Stomach (tissue), 4 donors: Measurements from ENCODE around the gene RSPH9.

Experiments
- EP300 ChIP-seq: sonication (generic); formaldehyde crosslinking; IDR thresholded peaks from one replicate; pipeline ENCODE4 v1.6.1; 2017; ENCODE audit warnings: antibody characterized with exemption
- POLR2A ChIP-seq, 4 donors: fragments of 450-650 bp; IDR thresholded peaks; one replicate each; pipeline ENCODE4 v1.6.1; 2016; ENCODE audit warnings: antibody characterized with exemption in 4 of 4, control low read depth in 2 of 4, mild to moderate bottlenecking in 1 of 4, moderate library complexity in 1 of 4
- TF ChIP-seq, protein P1 (sequence below), 7 experiments: fragments of 450-650 bp in 4 of 7; fragments of 200-600 bp in 3 of 7; sonication (generic) in 3 of 7; IDR thresholded peaks; one replicate each; pipeline ENCODE4 v1.5.1; 2016 to 2019; ENCODE audit warnings: antibody characterized with exemption in 7 of 7, control low read depth in 2 of 7, mild to moderate bottlenecking in 1 of 7

DNA sequence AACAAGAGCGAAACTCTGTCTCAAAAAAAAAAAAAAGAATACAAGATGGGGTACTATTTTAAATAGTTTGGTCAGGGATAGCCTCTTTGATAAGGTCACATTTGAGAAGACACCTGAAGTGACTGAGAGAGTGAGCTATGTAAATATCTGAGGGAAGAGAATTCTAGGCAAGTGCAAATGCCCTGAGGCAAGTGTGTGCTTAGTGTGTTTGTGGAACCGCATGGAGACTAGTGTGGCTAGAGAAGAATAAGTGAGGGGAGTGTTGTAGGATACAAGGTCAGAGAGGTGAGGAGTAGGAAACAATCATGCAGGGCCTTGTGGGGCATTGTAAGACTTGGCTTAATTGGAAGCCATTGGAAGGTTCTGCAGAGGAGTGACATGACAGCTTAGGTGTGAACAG, 3.4 kb downstream of the RSPH9 start:
- TF ChIP-seq, protein P1, sequence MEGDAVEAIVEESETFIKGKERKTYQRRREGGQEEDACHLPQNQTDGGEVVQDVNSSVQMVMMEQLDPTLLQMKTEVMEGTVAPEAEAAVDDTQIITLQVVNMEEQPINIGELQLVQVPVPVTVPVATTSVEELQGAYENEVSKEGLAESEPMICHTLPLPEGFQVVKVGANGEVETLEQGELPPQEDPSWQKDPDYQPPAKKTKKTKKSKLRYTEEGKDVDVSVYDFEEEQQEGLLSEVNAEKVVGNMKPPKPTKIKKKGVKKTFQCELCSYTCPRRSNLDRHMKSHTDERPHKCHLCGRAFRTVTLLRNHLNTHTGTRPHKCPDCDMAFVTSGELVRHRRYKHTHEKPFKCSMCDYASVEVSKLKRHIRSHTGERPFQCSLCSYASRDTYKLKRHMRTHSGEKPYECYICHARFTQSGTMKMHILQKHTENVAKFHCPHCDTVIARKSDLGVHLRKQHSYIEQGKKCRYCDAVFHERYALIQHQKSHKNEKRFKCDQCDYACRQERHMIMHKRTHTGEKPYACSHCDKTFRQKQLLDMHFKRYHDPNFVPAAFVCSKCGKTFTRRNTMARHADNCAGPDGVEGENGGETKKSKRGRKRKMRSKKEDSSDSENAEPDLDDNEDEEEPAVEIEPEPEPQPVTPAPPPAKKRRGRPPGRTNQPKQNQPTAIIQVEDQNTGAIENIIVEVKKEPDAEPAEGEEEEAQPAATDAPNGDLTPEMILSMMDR (IDR thresholded peaks at IDR 0.05): no peak
- TF ChIP-seq POLR2A (IDR thresholded peaks at IDR 0.05) (no peak), EP300 (no peak)
